ENCODE results near the gene ANXA2.
"Not testable (repeated sequence)": the region's sequence is repeated elsewhere in the genome, so short reads cannot be mapped to it uniquely, and the experiment has no call there.

Gene ANXA2

GRCh38 chr15:60346653-60347052, 51.1 kb downstream of the ANXA2 start:
- no peak for DNase-seq (ENCODE audit: low read depth in 4 of 4, low spot score in 1 of 4)

- DNase-seq (ENCODE audit: low read depth in 4 of 4, low spot score in 1 of 4) = no peak
Observed at GRCh38 chr15:60346077-60346476, 51.7 kb downstream of the ANXA2 start.

GRCh38 chr15:60345598-60345997, 52.2 kb downstream of the ANXA2 start:
- DNase-seq (ENCODE audit: low read depth in 4 of 4, low spot score in 1 of 4) = no peak

- no peak for DNase-seq (ENCODE audit: low read depth in 4 of 4, low spot score in 1 of 4)
Observed at GRCh38 chr15:60344987-60345386, 52.8 kb downstream of the ANXA2 start.

GRCh38 chr15:60344461-60344860, 53.3 kb downstream of the ANXA2 start:
- no peak for DNase-seq (ENCODE audit: low read depth in 4 of 4, low spot score in 1 of 4)

GRCh38 chr15:60343221-60343970, 54.4 kb downstream of the ANXA2 start:
- no peak for DNase-seq (ENCODE audit: low read depth in 4 of 4, low spot score in 1 of 4)

- DNase-seq (ENCODE audit: low read depth in 4 of 4, low spot score in 1 of 4) = no peak
Observed at GRCh38 chr15:60340207-60340921, 57.4 kb downstream of the ANXA2 start.

- DNase-seq (ENCODE audit: low read depth in 4 of 4, low spot score in 1 of 4) = no peak
Observed at GRCh38 chr15:60339236-60339635, 58.5 kb downstream of the ANXA2 start.

- DNase-seq (ENCODE audit: low read depth in 4 of 4, low spot score in 1 of 4) = no peak
Observed at GRCh38 chr15:60338810-60339209, 59.0 kb downstream of the ANXA2 start.

- no peak for DNase-seq (ENCODE audit: low read depth in 4 of 4, low spot score in 1 of 4)
Observed at GRCh38 chr15:60337076-60337475, 60.7 kb downstream of the ANXA2 start.

- not testable (repeated sequence) for DNase-seq (ENCODE audit: low read depth in 4 of 4, low spot score in 1 of 4)
Observed at GRCh38 chr15:60335296-60335695, 62.5 kb downstream of the ANXA2 start.

- peak in 1 of 4 experiments; percentile 2 for DNase-seq (ENCODE audit: low read depth in 4 of 4, low spot score in 1 of 4)
Observed at GRCh38 chr15:60328852-60329443, 68.8 kb downstream of the ANXA2 start.

GRCh38 chr15:60326824-60327654, 70.7 kb downstream of the ANXA2 start:
- DNase-seq (ENCODE audit: low read depth in 4 of 4, low spot score in 1 of 4) = peak in 2 of 4 experiments; percentile 7 to 18

- no peak for DNase-seq (ENCODE audit: low read depth in 4 of 4, low spot score in 1 of 4)
Observed at GRCh38 chr15:60326343-60326742, 71.4 kb downstream of the ANXA2 start.

GRCh38 chr15:60325905-60326304, 71.9 kb downstream of the ANXA2 start:
- DNase-seq (ENCODE audit: low read depth in 4 of 4, low spot score in 1 of 4) = no peak

GRCh38 chr15:60324706-60325438, 72.9 kb downstream of the ANXA2 start:
- no peak for DNase-seq (ENCODE audit: low read depth in 4 of 4, low spot score in 1 of 4)

- DNase-seq (ENCODE audit: low read depth in 4 of 4, low spot score in 1 of 4) = no peak
Observed at GRCh38 chr15:60323322-60323721, 74.5 kb downstream of the ANXA2 start.

GRCh38 chr15:60320365-60320764, 77.4 kb downstream of the ANXA2 start:
- DNase-seq (ENCODE audit: low read depth in 4 of 4, low spot score in 1 of 4) = no peak

- DNase-seq (ENCODE audit: low read depth in 4 of 4, low spot score in 1 of 4) = no peak
Observed at GRCh38 chr15:60318216-60318867, 79.4 kb downstream of the ANXA2 start.

GRCh38 chr15:60316961-60317360, 80.8 kb downstream of the ANXA2 start:
- DNase-seq (ENCODE audit: low read depth in 4 of 4, low spot score in 1 of 4) = no peak
